OCI-LY1 (cell line): Measurements from ENCODE around the gene PLA2G4B.

ENCODE experiments used
- H2AFZ ChIP-seq: fragments of 200-600 bp; sonication (generic), shearing (Covaris generic); 2 replicates; pipeline ENCODE4 v1.6.0; 2014; ENCODE audit warnings: antibody characterized with exemption, mild to moderate bottlenecking, low read length
- H3F3A ChIP-seq: fragments of 200-600 bp; sonication (generic), shearing (Covaris generic); 2 replicates; pipeline ENCODE4 v1.6.0; 2014; ENCODE audit warnings: mild to moderate bottlenecking, antibody characterized with exemption, low read length, moderate library complexity; ENCODE audit not compliant: insufficient read depth
- H3K27ac ChIP-seq: fragments of 200-600 bp; sonication (generic); 2 replicates; pipeline ENCODE4 v1.5.1; 2014; ENCODE audit warnings: low read length, mixed run types, mild to moderate bottlenecking, low read depth; ENCODE audit not compliant: poor library complexity, severe bottlenecking
- H3K27me3 ChIP-seq: fragments of 200-600 bp; sonication (generic); 2 replicates; pipeline ENCODE4 v1.6.0; 2014; ENCODE audit warnings: antibody characterized with exemption, mild to moderate bottlenecking, low read length, moderate library complexity; ENCODE audit not compliant: insufficient read depth
- H3K36me3 ChIP-seq: fragments of 200-600 bp; sonication (generic); 2 replicates; pipeline ENCODE4 v1.6.1; 2014; ENCODE audit warnings: mild to moderate bottlenecking, antibody characterized with exemption, low read length, moderate library complexity, mixed read lengths; ENCODE audit not compliant: insufficient read depth
- H3K4me1 ChIP-seq: fragments of 200-600 bp; sonication (generic); 2 replicates; pipeline ENCODE4 v1.5.1; 2014; ENCODE audit warnings: mild to moderate bottlenecking, low read length, moderate library complexity; ENCODE audit not compliant: insufficient read depth, severe bottlenecking
- H3K4me2 ChIP-seq: fragments of 200-600 bp; sonication (generic), shearing (Covaris generic); 2 replicates; pipeline ENCODE4 v1.6.1; 2014; ENCODE audit warnings: low read length
- H3K4me3 ChIP-seq: fragments of 200-600 bp; sonication (generic); 2 replicates; pipeline ENCODE4 v1.5.1; 2014; ENCODE audit warnings: low read length, low read depth, mild to moderate bottlenecking, mixed read lengths; ENCODE audit not compliant: poor library complexity, severe bottlenecking
- H3K79me2 ChIP-seq: fragments of 200-600 bp; shearing (Covaris generic); 2 replicates; pipeline ENCODE4 v1.6.1; 2016; ENCODE audit warnings: mixed run types, low read length, mixed read lengths; ENCODE audit not compliant: insufficient read depth
- H3K9ac ChIP-seq: fragments of 200-600 bp; sonication (generic), shearing (Covaris generic); 2 replicates; pipeline ENCODE4 v1.6.1; 2014; ENCODE audit warnings: mild to moderate bottlenecking, low read length, mixed read lengths
- H3K9me2 ChIP-seq: fragments of 200-600 bp; sonication (generic), shearing (Covaris generic); 2 replicates; pipeline ENCODE4 v1.6.1; 2014; ENCODE audit warnings: low read depth, mild to moderate bottlenecking, low read length, mixed read lengths
- H3K9me3 ChIP-seq: fragments of 200-600 bp; shearing (Covaris generic); 2 replicates; pipeline ENCODE4 v1.6.1; 2014; ENCODE audit warnings: low read length, mixed read lengths
- H4K20me1 ChIP-seq: fragments of 200-600 bp; sonication (generic), shearing (Covaris generic); 2 replicates; pipeline ENCODE4 v1.6.0; 2016; ENCODE audit warnings: mild to moderate bottlenecking, low read length; ENCODE audit not compliant: insufficient read depth
- EZH2 ChIP-seq: fragments of 200-600 bp; sonication (generic), shearing (Covaris generic); IDR thresholded peaks from 2 replicates; pipeline ENCODE4 v1.8.0; 2017; ENCODE audit warnings: borderline replicate concordance, mixed run types, mild to moderate bottlenecking, antibody characterized with exemption, low read length, moderate library complexity, mixed read lengths
- TF ChIP-seq, protein P1 (sequence below): fragments of 200-600 bp; sonication (generic), shearing (Covaris generic); IDR thresholded peaks from 2 replicates; pipeline ENCODE4 v1.5.1; 2017; ENCODE audit warnings: mild to moderate bottlenecking, antibody characterized with exemption, low read length, moderate library complexity, mixed read lengths

PLA2G4B gene

GRCh38 chr15:41894791-41895463 is 56.3 kb downstream of the PLA2G4B start:
- H3K4me2 ChIP-seq = no peak overlapping the region
- no peaks in the 10 kb centered on the region for H3K79me2 ChIP-seq
- H3K9ac ChIP-seq = no peak overlapping the region
- no peaks in the 10 kb centered on the region for H3K4me1 ChIP-seq
- H3F3A ChIP-seq = no peaks in the 10 kb centered on the region
- H4K20me1 ChIP-seq = no peaks in the 10 kb centered on the region
- TF ChIP-seq, protein P1, sequence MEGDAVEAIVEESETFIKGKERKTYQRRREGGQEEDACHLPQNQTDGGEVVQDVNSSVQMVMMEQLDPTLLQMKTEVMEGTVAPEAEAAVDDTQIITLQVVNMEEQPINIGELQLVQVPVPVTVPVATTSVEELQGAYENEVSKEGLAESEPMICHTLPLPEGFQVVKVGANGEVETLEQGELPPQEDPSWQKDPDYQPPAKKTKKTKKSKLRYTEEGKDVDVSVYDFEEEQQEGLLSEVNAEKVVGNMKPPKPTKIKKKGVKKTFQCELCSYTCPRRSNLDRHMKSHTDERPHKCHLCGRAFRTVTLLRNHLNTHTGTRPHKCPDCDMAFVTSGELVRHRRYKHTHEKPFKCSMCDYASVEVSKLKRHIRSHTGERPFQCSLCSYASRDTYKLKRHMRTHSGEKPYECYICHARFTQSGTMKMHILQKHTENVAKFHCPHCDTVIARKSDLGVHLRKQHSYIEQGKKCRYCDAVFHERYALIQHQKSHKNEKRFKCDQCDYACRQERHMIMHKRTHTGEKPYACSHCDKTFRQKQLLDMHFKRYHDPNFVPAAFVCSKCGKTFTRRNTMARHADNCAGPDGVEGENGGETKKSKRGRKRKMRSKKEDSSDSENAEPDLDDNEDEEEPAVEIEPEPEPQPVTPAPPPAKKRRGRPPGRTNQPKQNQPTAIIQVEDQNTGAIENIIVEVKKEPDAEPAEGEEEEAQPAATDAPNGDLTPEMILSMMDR = no peak
- TF ChIP-seq EZH2 = no peak
- 0 out of 2 replicates have a peak, but pooled peaks cover 13% of the 10 kb centered on the region for H3K27me3 ChIP-seq
- no peak overlapping the region for H3K27ac ChIP-seq
- no peaks in the 10 kb centered on the region for H3K9me2 ChIP-seq
- H3K4me3 ChIP-seq = no peak overlapping the region
- no peaks in the 10 kb centered on the region for H3K36me3 ChIP-seq
- H3K9me3 ChIP-seq = no peaks in the 10 kb centered on the region
- no peak overlapping the region for H2AFZ ChIP-seq

DNA sequence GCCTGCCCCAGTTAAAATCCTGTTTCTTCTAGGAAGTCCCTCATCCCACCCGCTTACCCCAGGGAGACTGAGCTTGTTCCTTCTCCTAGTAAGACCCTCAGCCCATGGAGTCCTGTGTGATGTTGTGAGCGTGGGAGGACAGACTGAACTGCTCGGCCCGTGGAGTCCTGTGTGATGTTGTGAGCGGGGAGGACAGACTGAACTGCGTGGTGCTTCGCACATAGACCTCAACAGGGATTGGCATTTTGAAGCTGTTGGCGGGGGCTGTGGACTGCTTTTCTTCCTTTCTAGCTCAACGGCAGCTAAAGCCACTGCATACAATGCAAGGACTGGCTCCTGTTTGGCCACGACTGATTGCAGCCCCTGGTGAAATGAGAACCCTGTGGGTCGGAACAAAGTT is 56.8 kb downstream of the PLA2G4B start:
- H3K27ac ChIP-seq = no peak overlapping the region
- H3F3A ChIP-seq = no peaks in the 10 kb centered on the region
- no peak overlapping the region for H2AFZ ChIP-seq
- no peak for TF ChIP-seq EZH2
- TF ChIP-seq, protein P1 = no peak
- no peaks in the 10 kb centered on the region for H4K20me1 ChIP-seq
- 0 out of 2 replicates have a peak, but pooled peaks cover 13% of the 10 kb centered on the region for H3K27me3 ChIP-seq
- no peaks in the 10 kb centered on the region for H3K9me2 ChIP-seq
- no peak overlapping the region for H3K4me2 ChIP-seq
- H3K79me2 ChIP-seq = no peaks in the 10 kb centered on the region
- no peaks in the 10 kb centered on the region for H3K9me3 ChIP-seq
- no peaks in the 10 kb centered on the region for H3K4me1 ChIP-seq
- H3K36me3 ChIP-seq = no peaks in the 10 kb centered on the region
- no peak overlapping the region for H3K9ac ChIP-seq
- no peak overlapping the region for H3K4me3 ChIP-seq

DNA sequence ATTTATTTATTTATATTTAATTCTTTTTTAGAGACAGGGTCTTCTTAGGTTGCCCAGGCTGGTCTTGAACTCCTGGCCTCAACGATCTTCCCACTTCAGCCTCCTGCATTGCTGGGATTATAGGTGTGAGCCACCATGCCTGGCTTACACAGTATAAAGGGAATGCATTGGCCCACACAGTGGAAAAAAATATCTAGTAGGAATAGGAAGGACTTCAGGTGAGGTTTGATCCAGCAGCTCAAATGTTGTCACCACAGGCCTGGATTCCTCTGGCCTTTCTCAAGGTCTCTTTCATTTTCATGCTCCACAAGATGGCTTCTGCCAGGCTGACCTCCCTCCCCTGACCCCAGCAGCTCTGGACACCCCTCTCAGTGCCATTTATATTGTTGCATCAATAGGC is 57.3 kb downstream of the PLA2G4B start:
- no peaks in the 10 kb centered on the region for H3F3A ChIP-seq
- H4K20me1 ChIP-seq = no peaks in the 10 kb centered on the region
- H3K9ac ChIP-seq = no peak overlapping the region
- H2AFZ ChIP-seq = no peak overlapping the region
- H3K79me2 ChIP-seq = no peaks in the 10 kb centered on the region
- H3K9me3 ChIP-seq = no peaks in the 10 kb centered on the region
- no peaks in the 10 kb centered on the region for H3K36me3 ChIP-seq
- no peaks in the 10 kb centered on the region for H3K9me2 ChIP-seq
- no peak overlapping the region for H3K4me3 ChIP-seq
- no peak overlapping the region for H3K27ac ChIP-seq
- TF ChIP-seq EZH2 = no peak
- TF ChIP-seq, protein P1 = no peak
- no peaks in the 10 kb centered on the region for H3K4me1 ChIP-seq
- no peak overlapping the region for H3K4me2 ChIP-seq
- H3K27me3 ChIP-seq = 0 out of 2 replicates have a peak, but pooled peaks cover 13% of the 10 kb centered on the region
